HepG2 (cell line): ENCODE data around the gene DDHD1. TPM values are rescaled to one million over a fixed set of nuclear protein-coding genes. Genes with fewer than 3 reads are reported as not detected.

Experiments used
- ATAC-seq: fragments of 200-7000 bp; cut with Tn5 transposase; 3 replicates; pipeline ENCODE4 v1.9.1; 2020; ENCODE audit warnings: mild to moderate bottlenecking, moderate library complexity
- BruUV-seq: library from RNA; stranded (reverse); fragments of 400-500 nt; replicated peaks from 2 replicates; lab custom pipeline; 2021; lab: Mats Ljungman, UMichigan
- CTCF ChIA-PET: fragments of 300-600 bp; formaldehyde crosslinking; extraction: SDS; loops from one replicate; lab custom pipeline; 2021; ENCODE audit warnings: low total read pairs, inconsistent platforms, low intra/inter-chr PET ratio; lab: Yijun Ruan, JAX
- POLR2A ChIA-PET: fragments of 350-600 bp; sonication (Branson Sonifier 250); formaldehyde crosslinking; loops from one replicate; lab custom pipeline; 2020; ENCODE audit warnings: antibody characterized with exemption, inconsistent platforms; lab: Yijun Ruan, JAX
- DNase-seq: peaks from one replicate; pipeline ENCODE4 v3.0.0-alpha.2; 2015; ENCODE audit warnings: low spot score
- FAIRE-seq: peaks from 3 replicates; lab custom pipeline; 2011; peaks lifted over from hg19 to GRCh38; lab: Jason Lieb, UNC
- H2AFZ ChIP-seq: one replicate; pipeline ENCODE4 v1.6.1; 2011; ENCODE audit warnings: low read length, inconsistent platforms
- H3K27ac ChIP-seq: fragments of 300-600 bp; 3 replicates; pipeline ENCODE4 v1.8.0; 2011; ENCODE audit warnings: mixed run types, mild to moderate bottlenecking, mixed read lengths, low read length, inconsistent platforms; ENCODE audit not compliant: insufficient read depth; ENCODE audit errors: extremely low read length
- H3K27me3 ChIP-seq, 2 experiments: fragments of 200-600 bp in 1 of 2; 2 replicates in 1 of 2; 3 replicates in 1 of 2; pipeline versions ENCODE4 v1.6.0 to v1.8.0; 2011; ENCODE audit warnings: low read length in 2 of 2, mild to moderate bottlenecking in 2 of 2, moderate library complexity in 2 of 2, inconsistent platforms in 1 of 2; ENCODE audit not compliant: insufficient read depth in 2 of 2, control insufficient read depth in 1 of 2
- H3K36me3 ChIP-seq, 2 experiments: fragments of 200-600 bp in 1 of 2; replicated peaks in 1 of 2; 2 replicates in 1 of 2; 3 replicates in 1 of 2; pipeline versions ENCODE4 v1.5.1 to v1.8.0; 2011; ENCODE audit warnings: low read length in 2 of 2, inconsistent platforms in 1 of 2; ENCODE audit not compliant: insufficient read depth in 2 of 2, control insufficient read depth in 1 of 2
- H3K4me1 ChIP-seq: 2 replicates; pipeline ENCODE4 v1.5.1; 2012; ENCODE audit warnings: low read length, inconsistent platforms; ENCODE audit not compliant: insufficient read depth
- H3K4me2 ChIP-seq: 2 replicates; pipeline ENCODE4 v1.6.0; 2011; ENCODE audit warnings: low read depth, low read length, inconsistent platforms
- H3K4me3 ChIP-seq, 3 experiments: fragments of 200-600 bp in 1 of 3; sonication (generic), shearing (Covaris generic) in 1 of 3; replicated peaks in 1 of 3; 2 replicates each; pipeline ENCODE4 v1.5.1; 2011 to 2016; ENCODE audit warnings: low read length in 3 of 3, inconsistent platforms in 2 of 3, low read depth in 2 of 3, mild to moderate bottlenecking in 2 of 3, control low read depth in 1 of 3, mixed read lengths in 1 of 3; ENCODE audit not compliant: insufficient read depth in 1 of 3
- H3K79me2 ChIP-seq: one replicate; pipeline ENCODE4 v1.6.1; 2011; ENCODE audit warnings: low read length, inconsistent platforms; ENCODE audit not compliant: insufficient read depth
- H3K9ac ChIP-seq: 2 replicates; pipeline ENCODE4 v1.6.0; 2011; ENCODE audit warnings: mild to moderate bottlenecking, low read depth, low read length, inconsistent platforms; ENCODE audit not compliant: insufficient read depth
- H3K9me3 ChIP-seq: 2 replicates; pipeline ENCODE4 v1.5.1; 2012; ENCODE audit warnings: mild to moderate bottlenecking, low read length
- H4K20me1 ChIP-seq: 2 replicates; pipeline ENCODE4 v1.6.0; 2011; ENCODE audit warnings: inconsistent platforms, mild to moderate bottlenecking, low read length, moderate library complexity; ENCODE audit not compliant: insufficient read depth
- ARNTL ChIP-seq: sonication (generic); formaldehyde crosslinking; IDR thresholded peaks from 2 replicates; pipeline ENCODE4 v1.4.0; 2020; ENCODE audit warnings: mild to moderate bottlenecking, missing genetic modification reagents
- CREB1 ChIP-seq, 2 experiments: fragments of 450-650 bp in 1 of 2; IDR thresholded peaks; 2 replicates each; pipeline ENCODE4 v1.6.1; 2016 to 2017; ENCODE audit warnings: control low read depth in 1 of 2, mild to moderate bottlenecking in 1 of 2, missing compliant biosample characterization in 1 of 2, missing genetic modification characterization in 1 of 2
- EEA1 ChIP-seq: sonication (generic); formaldehyde crosslinking; IDR thresholded peaks from 2 replicates; pipeline ENCODE4 v1.5.1; 2020; ENCODE audit warnings: mild to moderate bottlenecking, missing genetic modification reagents, borderline replicate concordance
- MAF1 ChIP-seq: sonication (generic); formaldehyde crosslinking; IDR thresholded peaks from 2 replicates; pipeline ENCODE4 v1.5.0; 2020; ENCODE audit warnings: missing genetic modification reagents, borderline replicate concordance
- NFKBIZ ChIP-seq: IDR thresholded peaks from 2 replicates; pipeline ENCODE4 v1.6.1; 2018; ENCODE audit warnings: missing genetic modification reagents, missing compliant biosample characterization
- SALL2 ChIP-seq: sonication (generic); formaldehyde crosslinking; IDR thresholded peaks from 2 replicates; pipeline ENCODE4 v1.8.1; 2023; ENCODE audit warnings: mild to moderate bottlenecking, missing genetic modification reagents, inconsistent platforms
- SIN3B ChIP-seq: fragments of 150-350 bp; IDR thresholded peaks from 2 replicates; pipeline ENCODE4 v1.6.1; 2014; ENCODE audit warnings: low read length
- ZNF432 ChIP-seq: sonication (generic); formaldehyde crosslinking; IDR thresholded peaks from 2 replicates; pipeline ENCODE4 v1.5.0; 2020; ENCODE audit warnings: missing genetic modification reagents, mild to moderate bottlenecking, borderline replicate concordance
- ZNF460 ChIP-seq: sonication (generic); formaldehyde crosslinking; IDR thresholded peaks from 2 replicates; pipeline ENCODE4 v1.5.1; 2020; ENCODE audit warnings: missing genetic modification reagents, mild to moderate bottlenecking, borderline replicate concordance
- ZNF598 ChIP-seq: sonication (generic); formaldehyde crosslinking; IDR thresholded peaks from 2 replicates; pipeline ENCODE4 v1.5.1; 2020; ENCODE audit warnings: mild to moderate bottlenecking, missing genetic modification reagents, borderline replicate concordance
- ZNF7 ChIP-seq: IDR thresholded peaks from 2 replicates; pipeline ENCODE4 v1.6.1; 2016; ENCODE audit warnings: missing biosample characterization, missing genetic modification reagents
- WGBS: methylation state at CpG from one replicate; pipeline ENCODE4 v1.1.6; 2017; ENCODE audit warnings: low lambda C conversion rate; 5-methylcytosine and 5-hydroxymethylcytosine counted together
- in situ Hi-C: cut with HindIII; loops from 2 replicates; pipeline ENCODE4 v1.10.0; 2017; ENCODE audit warnings: low pct_unique_long_range_greater_than_20kb; ENCODE audit not compliant: extremely low pct_ligation_motif_present
- intact Hi-C: fragments of 100-400 bp; cut with micrococcal nuclease; formaldehyde crosslinking; loops from one replicate; pipeline ENCODE4 v1.10.0; 2022; ENCODE audit not compliant: unreplicated experiment
- polyA plus RNA-seq, 8 experiments: library from polyadenylated mRNA; depleted of rRNA in 3 of 8; stranded (reverse) in 7 of 8; unstranded in 1 of 8; fragments of >200 nt; fragmentation: Illumina TruSeq in 4 of 8; extraction: Trizol in 4 of 8; gene quantifications; 2 replicates each; pipeline versions ENCODE4 v1.2.1 to v1.2.3, GENCODE V29; 2011 to 2016; ENCODE audit warnings: low read depth in 4 of 8, missing spikeins in 1 of 8, mixed read lengths in 1 of 8; ENCODE audit not compliant: insufficient read depth in 1 of 8
- total RNA-seq, 5 experiments: library from RNA; depleted of rRNA; stranded (reverse); fragments of >200 nt; fragmentation: Illumina TruSeq; extraction: Trizol; gene quantifications; 2 replicates each; pipeline ENCODE4 v1.2.3, GENCODE V29; 2016; ENCODE audit warnings: low read depth in 1 of 5
- TF ChIP-seq, protein P1 (sequence below): sonication (generic); formaldehyde crosslinking; IDR thresholded peaks from 2 replicates; pipeline ENCODE4 v1.5.1; 2020; ENCODE audit warnings: missing genetic modification reagents, mild to moderate bottlenecking, borderline replicate concordance
- TF ChIP-seq, protein P2 (sequence below): sonication (generic); formaldehyde crosslinking; IDR thresholded peaks from 2 replicates; pipeline ENCODE4 v1.4.0; 2020; ENCODE audit warnings: mild to moderate bottlenecking, missing genetic modification reagents
- TF ChIP-seq, protein P3 (sequence below): sonication (generic); formaldehyde crosslinking; conservative IDR thresholded peaks from 2 replicates; pipeline ENCODE4 v1.8.1; 2023; ENCODE audit warnings: missing genetic modification reagents
- TF ChIP-seq, protein P4 (sequence below): sonication (generic); formaldehyde crosslinking; IDR thresholded peaks from 2 replicates; pipeline ENCODE4 v1.4.0; 2020; ENCODE audit warnings: missing genetic modification reagents
- TF ChIP-seq, protein P5 (sequence below): sonication (generic); formaldehyde crosslinking; IDR thresholded peaks from 2 replicates; pipeline ENCODE4 v1.5.0; 2020; ENCODE audit warnings: mild to moderate bottlenecking, missing genetic modification reagents
- TF ChIP-seq, protein P6 (sequence below): sonication (generic); formaldehyde crosslinking; IDR thresholded peaks from 2 replicates; pipeline ENCODE4 v1.5.0; 2020; ENCODE audit warnings: missing genetic modification reagents

Gene DDHD1
- total and polyA plus RNA-seq, 2 of the 13 experiments (the other 11 are each of a cell fraction or from before 2014, with no cell fraction given): 4.6 to 8.3 TPM

DNA sequence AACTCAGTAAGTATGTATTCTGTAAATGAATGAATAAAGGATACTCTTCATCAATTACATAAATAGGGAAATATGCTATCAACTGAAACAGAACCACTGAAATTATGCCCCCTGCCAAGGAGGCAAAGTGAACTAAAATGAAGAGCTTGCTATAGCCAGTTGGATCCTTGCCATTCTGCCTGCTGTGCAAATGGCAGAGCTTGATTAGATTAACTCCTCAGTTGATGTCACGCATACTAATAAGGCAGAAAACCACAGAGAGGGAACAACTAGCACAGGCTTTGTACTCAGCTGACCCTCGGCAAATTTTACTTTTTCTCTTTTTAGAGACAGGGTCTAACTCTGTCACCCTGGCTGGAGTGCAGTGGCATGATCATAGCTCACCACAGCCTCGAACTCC, 165.6 kb downstream of the DDHD1 start (continued):
- TF ChIP-seq SIN3B: no peak

DNA sequence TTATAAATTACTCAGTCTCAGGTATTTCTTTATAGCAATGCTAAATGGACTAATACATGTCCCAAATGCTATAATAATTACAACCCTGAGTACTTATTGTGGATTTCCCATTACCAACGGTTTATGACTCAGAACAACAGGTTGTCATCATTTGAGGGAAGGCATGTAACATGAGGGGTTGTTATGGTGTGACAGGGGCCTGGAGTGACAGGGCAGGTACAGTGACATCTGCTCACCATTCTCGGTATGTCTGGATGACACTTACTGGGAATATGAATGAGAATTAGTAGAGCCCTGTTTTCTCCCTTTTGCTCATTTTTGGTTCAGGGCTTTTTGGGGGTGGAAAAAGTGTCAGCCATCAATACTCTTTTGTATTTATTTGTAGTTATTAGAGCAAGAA, 166.1 kb downstream of the DDHD1 start:
- Histone ChIP-seq H3K4me3 (no peak overlapping the region), H3K79me2 (no peaks in the 10 kb centered on the region), H3K4me1 (no peaks in the 10 kb centered on the region), H3K4me2 (no peak overlapping the region), H2AFZ (no peak overlapping the region), H4K20me1 (no peaks in the 10 kb centered on the region), H3K27me3 (no peaks in the 10 kb centered on the region; a peak in 2 of 5 replicates), H3K36me3 (no peaks in the 10 kb centered on the region), H3K27ac (no peak overlapping the region), H3K9me3 (no peaks in the 10 kb centered on the region), H3K9ac (no peak overlapping the region)
- no peak for DNase-seq
- CTCF ChIA-PET: no interaction called here
- POLR2A ChIA-PET: no interaction called here
- no peak for ATAC-seq
- intact Hi-C loops (no loop called here), in situ Hi-C loops (no loop called here)
- no peak for FAIRE-seq
- 3% methylated on average over 2 of the region's 2 CpGs for WGBS
- BruUV-seq: no TSS peak
- TF ChIP-seq, protein P1, sequence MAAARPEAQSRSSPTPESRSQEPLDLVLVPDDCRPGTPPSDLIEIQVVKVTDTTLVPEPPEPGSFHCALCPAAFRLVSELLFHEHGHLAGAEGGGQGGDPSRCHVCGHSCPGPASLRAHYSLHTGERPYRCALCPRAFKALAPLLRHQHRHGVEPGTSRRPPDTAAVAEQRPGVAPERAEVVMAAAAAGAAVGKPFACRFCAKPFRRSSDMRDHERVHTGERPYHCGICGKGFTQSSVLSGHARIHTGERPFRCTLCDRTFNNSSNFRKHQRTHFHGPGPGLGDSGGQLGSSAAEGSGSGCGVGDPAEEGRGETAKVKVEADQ (CRISPR knock-in tag): no peak
- TF ChIP-seq ARNTL (no peak), ZNF460 (CRISPR knock-in tag) (no peak), EEA1 (no peak), NFKBIZ (CRISPR knock-in tag) (no peak), ZNF598 (CRISPR knock-in tag) (no peak), CREB1 (IDR thresholded peaks at IDR 0.05) (no peak), CREB1 (CRISPR knock-in tag; IDR thresholded peaks at IDR 0.05) (no peak), MAF1 (CRISPR knock-in tag) (no peak), SALL2 (CRISPR knock-in tag) (no peak), ZNF7 (CRISPR knock-in tag) (no peak), ZNF432 (CRISPR knock-in tag) (no peak)
- TF ChIP-seq, protein P2, sequence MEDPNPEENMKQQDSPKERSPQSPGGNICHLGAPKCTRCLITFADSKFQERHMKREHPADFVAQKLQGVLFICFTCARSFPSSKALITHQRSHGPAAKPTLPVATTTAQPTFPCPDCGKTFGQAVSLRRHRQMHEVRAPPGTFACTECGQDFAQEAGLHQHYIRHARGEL (CRISPR knock-in tag): no peak
- TF ChIP-seq, protein P3, sequence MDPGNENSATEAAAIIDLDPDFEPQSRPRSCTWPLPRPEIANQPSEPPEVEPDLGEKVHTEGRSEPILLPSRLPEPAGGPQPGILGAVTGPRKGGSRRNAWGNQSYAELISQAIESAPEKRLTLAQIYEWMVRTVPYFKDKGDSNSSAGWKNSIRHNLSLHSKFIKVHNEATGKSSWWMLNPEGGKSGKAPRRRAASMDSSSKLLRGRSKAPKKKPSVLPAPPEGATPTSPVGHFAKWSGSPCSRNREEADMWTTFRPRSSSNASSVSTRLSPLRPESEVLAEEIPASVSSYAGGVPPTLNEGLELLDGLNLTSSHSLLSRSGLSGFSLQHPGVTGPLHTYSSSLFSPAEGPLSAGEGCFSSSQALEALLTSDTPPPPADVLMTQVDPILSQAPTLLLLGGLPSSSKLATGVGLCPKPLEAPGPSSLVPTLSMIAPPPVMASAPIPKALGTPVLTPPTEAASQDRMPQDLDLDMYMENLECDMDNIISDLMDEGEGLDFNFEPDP (CRISPR knock-in tag): no peak
- TF ChIP-seq, protein P4, sequence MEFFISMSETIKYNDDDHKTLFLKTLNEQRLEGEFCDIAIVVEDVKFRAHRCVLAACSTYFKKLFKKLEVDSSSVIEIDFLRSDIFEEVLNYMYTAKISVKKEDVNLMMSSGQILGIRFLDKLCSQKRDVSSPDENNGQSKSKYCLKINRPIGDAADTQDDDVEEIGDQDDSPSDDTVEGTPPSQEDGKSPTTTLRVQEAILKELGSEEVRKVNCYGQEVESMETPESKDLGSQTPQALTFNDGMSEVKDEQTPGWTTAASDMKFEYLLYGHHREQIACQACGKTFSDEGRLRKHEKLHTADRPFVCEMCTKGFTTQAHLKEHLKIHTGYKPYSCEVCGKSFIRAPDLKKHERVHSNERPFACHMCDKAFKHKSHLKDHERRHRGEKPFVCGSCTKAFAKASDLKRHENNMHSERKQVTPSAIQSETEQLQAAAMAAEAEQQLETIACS (CRISPR knock-in tag): no peak
- TF ChIP-seq, protein P5, sequence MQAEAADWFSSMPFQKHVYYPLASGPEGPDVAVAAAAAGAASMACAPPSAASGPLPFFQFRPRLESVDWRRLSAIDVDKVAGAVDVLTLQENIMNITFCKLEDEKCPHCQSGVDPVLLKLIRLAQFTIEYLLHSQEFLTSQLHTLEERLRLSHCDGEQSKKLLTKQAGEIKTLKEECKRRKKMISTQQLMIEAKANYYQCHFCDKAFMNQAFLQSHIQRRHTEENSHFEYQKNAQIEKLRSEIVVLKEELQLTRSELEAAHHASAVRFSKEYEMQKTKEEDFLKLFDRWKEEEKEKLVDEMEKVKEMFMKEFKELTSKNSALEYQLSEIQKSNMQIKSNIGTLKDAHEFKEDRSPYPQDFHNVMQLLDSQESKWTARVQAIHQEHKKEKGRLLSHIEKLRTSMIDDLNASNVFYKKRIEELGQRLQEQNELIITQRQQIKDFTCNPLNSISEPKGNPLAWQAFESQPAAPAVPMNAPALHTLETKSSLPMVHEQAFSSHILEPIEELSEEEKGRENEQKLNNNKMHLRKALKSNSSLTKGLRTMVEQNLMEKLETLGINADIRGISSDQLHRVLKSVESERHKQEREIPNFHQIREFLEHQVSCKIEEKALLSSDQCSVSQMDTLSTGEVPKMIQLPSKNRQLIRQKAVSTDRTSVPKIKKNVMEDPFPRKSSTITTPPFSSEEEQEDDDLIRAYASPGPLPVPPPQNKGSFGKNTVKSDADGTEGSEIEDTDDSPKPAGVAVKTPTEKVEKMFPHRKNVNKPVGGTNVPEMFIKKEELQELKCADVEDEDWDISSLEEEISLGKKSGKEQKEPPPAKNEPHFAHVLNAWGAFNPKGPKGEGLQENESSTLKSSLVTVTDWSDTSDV (CRISPR knock-in tag): no peak
- TF ChIP-seq, protein P6, sequence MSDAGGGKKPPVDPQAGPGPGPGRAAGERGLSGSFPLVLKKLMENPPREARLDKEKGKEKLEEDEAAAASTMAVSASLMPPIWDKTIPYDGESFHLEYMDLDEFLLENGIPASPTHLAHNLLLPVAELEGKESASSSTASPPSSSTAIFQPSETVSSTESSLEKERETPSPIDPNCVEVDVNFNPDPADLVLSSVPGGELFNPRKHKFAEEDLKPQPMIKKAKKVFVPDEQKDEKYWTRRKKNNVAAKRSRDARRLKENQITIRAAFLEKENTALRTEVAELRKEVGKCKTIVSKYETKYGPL (CRISPR knock-in tag): no peak
